Measurements from ENCODE around the gene SEMA3D.

Gene SEMA3D

GRCh38 chr7:85090919-85091564, 95.8 kb downstream of the SEMA3D start:
- no peak overlapping the region for H3K27ac ChIP-seq
- no peak for TF ChIP-seq ZFX (IDR thresholded peaks at IDR 0.05; ENCODE audit: borderline replicate concordance)
- TF ChIP-seq, protein P1, sequence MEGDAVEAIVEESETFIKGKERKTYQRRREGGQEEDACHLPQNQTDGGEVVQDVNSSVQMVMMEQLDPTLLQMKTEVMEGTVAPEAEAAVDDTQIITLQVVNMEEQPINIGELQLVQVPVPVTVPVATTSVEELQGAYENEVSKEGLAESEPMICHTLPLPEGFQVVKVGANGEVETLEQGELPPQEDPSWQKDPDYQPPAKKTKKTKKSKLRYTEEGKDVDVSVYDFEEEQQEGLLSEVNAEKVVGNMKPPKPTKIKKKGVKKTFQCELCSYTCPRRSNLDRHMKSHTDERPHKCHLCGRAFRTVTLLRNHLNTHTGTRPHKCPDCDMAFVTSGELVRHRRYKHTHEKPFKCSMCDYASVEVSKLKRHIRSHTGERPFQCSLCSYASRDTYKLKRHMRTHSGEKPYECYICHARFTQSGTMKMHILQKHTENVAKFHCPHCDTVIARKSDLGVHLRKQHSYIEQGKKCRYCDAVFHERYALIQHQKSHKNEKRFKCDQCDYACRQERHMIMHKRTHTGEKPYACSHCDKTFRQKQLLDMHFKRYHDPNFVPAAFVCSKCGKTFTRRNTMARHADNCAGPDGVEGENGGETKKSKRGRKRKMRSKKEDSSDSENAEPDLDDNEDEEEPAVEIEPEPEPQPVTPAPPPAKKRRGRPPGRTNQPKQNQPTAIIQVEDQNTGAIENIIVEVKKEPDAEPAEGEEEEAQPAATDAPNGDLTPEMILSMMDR (IDR thresholded peaks at IDR 0.05) = no peak

GRCh38 chr7:85090143-85090542, 96.7 kb downstream of the SEMA3D start:
- no peak overlapping the region for H3K27ac ChIP-seq
- TF ChIP-seq ZFX (IDR thresholded peaks at IDR 0.05; ENCODE audit: borderline replicate concordance) = no peak
- TF ChIP-seq, protein P1 (IDR thresholded peaks at IDR 0.05) = no peak

DNA sequence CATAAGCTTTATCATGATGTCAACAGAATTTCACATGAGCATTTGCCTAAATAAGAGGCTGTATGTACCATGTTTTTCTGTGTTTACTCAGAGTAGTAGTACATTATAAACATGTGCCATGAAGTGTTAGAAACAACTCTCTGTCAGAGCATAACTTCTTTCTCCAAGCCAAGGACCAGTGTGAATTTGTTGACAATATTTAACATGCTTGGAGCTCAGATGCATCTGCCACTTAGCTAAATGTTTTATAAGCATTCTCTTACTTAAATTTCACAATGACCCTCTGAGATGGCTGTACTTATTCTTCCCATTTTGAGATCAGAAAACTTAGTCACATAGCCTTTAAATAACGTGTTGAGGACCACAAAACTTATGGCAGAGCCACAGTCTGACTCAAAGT, 105.0 kb downstream of the SEMA3D start:
- H3K27ac ChIP-seq = no peak overlapping the region
- TF ChIP-seq, protein P1 (IDR thresholded peaks at IDR 0.05) = no peak
- no peak for TF ChIP-seq ZFX (IDR thresholded peaks at IDR 0.05; ENCODE audit: borderline replicate concordance)

DNA sequence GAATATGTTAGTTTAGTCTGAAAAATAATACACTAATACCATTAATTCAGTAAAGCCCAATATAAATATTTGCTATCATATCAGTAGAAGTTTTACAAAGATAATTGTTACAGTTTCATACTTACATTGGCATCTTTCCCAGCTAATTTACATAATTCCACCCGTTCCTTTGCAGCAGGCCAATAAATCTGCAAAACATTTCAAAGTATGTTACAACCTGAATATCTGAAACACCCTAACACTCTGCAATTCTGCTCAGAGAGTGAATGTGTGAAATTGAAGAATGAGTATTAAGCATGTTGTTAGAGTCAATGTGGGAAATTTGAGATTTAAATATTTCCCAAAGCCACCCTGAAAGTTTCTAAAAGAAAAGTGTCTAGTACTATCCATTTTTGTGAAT, 105.5 kb downstream of the SEMA3D start:
- no peak overlapping the region for H3K27ac ChIP-seq
- TF ChIP-seq, protein P1 (IDR thresholded peaks at IDR 0.05) = no peak
- no peak for TF ChIP-seq ZFX (IDR thresholded peaks at IDR 0.05; ENCODE audit: borderline replicate concordance)

GRCh38 chr7:85079434-85079833, 107.4 kb downstream of the SEMA3D start:
- TF ChIP-seq, protein P1 (IDR thresholded peaks at IDR 0.05) = no peak
- no peak for TF ChIP-seq ZFX (IDR thresholded peaks at IDR 0.05; ENCODE audit: borderline replicate concordance)

GRCh38 chr7:85078181-85078580, 108.7 kb downstream of the SEMA3D start:
- TF ChIP-seq, protein P1 (IDR thresholded peaks at IDR 0.05) = no peak
- TF ChIP-seq ZFX (IDR thresholded peaks at IDR 0.05; ENCODE audit: borderline replicate concordance) = no peak
- no peak overlapping the region for H3K27ac ChIP-seq

More at GRCh38 chr7:85079434-85079833, 107.4 kb downstream of the SEMA3D start:
- H3K27ac ChIP-seq = no peak overlapping the region

DNA sequence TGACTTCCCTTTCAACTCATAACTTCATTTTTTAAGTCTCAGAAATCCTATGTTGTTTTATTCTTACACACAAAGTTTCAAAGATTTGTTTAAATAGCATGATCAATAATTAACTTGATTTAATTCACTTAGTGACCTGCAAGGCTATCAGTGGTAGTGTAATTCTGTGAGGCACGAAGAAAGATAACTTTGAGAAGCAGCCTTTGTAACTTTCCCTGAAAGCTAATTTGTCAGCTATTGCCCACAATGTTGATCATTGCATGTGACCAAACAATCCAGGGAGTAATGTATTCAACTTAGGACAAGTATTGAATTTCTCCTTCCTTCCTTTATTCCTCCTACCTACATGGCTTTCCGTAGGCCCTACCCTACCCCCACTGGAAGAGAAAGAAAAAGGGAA, 111.0 kb downstream of the SEMA3D start:
- no peak for TF ChIP-seq ZFX (IDR thresholded peaks at IDR 0.05; ENCODE audit: borderline replicate concordance)
- TF ChIP-seq, protein P1 (IDR thresholded peaks at IDR 0.05) = no peak
- no peak overlapping the region for H3K27ac ChIP-seq

Measured in 22Rv1 (cell line).